GM12872 (cell line): Measurements from ENCODE around the gene INAVA.

Experiments
- TF ChIP-seq, protein P1 (sequence below): IDR thresholded peaks from 3 replicates; pipeline ENCODE4 v1.5.1; 2011; ENCODE audit warnings: low read depth, mild to moderate bottlenecking, low read length, moderate library complexity; ENCODE audit not compliant: insufficient read depth

INAVA gene

DNA sequence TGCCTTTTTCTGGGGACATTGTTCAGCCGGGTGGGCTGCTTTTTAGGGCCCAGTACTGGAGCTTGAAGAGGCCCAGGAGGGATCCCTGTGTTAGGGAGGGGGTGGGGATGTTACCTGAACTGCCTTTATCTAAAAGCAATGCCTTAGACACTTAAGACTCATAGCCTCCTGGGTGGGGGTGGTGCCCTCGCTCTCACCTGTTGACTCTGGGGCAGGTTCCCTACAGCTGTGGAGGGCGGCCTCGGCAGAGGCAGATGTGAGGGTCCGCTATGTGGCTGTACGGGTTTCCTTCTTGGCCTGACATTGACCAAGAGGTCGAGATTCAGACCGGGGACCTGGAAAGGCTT is 716 bp downstream of the INAVA start:
- TF ChIP-seq, protein P1, sequence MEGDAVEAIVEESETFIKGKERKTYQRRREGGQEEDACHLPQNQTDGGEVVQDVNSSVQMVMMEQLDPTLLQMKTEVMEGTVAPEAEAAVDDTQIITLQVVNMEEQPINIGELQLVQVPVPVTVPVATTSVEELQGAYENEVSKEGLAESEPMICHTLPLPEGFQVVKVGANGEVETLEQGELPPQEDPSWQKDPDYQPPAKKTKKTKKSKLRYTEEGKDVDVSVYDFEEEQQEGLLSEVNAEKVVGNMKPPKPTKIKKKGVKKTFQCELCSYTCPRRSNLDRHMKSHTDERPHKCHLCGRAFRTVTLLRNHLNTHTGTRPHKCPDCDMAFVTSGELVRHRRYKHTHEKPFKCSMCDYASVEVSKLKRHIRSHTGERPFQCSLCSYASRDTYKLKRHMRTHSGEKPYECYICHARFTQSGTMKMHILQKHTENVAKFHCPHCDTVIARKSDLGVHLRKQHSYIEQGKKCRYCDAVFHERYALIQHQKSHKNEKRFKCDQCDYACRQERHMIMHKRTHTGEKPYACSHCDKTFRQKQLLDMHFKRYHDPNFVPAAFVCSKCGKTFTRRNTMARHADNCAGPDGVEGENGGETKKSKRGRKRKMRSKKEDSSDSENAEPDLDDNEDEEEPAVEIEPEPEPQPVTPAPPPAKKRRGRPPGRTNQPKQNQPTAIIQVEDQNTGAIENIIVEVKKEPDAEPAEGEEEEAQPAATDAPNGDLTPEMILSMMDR: no peak

DNA sequence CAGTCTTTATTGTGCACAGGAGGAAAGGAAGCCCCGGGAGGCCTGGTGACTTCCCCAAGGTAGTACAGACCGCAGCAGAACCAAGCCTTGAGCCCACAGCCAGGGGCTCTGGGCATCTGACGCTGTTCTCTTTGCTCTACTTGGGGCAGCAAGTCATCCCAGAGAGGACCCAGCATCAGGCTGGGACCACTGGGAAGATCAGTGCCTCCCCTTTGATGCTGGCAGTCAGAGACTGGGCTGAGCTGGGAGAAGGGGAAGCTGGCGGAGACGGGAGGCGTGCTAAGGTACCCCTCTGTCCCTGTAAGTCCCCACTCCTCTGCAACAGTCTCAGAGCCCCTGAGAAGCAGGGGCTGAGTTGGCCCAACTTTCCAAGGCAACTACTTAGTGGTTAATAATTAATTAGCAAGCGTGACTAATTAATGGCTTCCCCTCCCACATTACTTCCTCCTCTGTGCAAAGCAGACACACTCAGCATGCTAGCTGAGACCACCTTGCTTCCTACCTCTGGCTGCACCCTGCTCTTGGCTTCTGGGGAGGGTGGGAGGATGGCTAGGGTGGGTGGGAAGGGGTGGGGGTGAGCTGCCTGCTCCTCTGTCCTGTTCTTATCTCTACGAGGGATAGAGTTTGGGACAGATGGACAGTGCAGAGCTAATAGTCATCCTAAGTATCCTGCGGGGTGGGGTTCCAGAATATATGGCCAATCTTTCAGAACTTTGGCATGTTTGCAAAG is 1.3 kb downstream of the INAVA start:
- TF ChIP-seq, protein P1: no peak

DNA sequence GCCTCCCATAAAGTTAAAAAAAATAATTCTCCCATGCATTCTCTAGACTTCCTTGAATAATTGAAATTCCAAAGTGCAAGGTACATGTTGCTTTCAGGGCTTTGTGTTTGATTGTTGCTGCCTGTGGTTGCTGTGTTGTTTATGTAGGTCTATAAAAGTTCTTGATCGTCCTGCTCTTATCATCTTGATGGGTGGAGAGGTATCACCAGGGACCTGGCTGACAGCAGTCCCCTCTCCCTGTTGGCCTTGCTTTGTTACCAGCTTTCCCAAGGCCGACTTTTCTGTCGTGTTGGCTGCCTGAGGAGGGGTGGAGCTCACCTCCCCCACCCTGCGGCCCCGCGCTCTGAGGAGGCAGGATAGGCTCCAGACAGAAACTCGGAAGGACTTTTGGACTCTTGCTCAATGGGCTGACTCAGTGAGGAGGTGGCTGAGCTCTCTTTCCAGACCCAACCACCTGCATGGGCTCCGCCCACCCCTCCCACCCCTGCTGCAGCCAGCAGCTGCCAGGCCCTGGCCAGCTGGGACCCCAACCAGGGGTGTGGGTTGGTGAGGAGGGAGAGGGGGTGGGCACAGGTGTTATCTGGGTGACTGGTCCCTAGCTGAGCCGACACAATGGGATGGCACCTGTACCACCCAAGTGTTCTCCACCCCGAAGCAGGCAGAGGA is 2.0 kb downstream of the INAVA start:
- TF ChIP-seq, protein P1: no peak

DNA sequence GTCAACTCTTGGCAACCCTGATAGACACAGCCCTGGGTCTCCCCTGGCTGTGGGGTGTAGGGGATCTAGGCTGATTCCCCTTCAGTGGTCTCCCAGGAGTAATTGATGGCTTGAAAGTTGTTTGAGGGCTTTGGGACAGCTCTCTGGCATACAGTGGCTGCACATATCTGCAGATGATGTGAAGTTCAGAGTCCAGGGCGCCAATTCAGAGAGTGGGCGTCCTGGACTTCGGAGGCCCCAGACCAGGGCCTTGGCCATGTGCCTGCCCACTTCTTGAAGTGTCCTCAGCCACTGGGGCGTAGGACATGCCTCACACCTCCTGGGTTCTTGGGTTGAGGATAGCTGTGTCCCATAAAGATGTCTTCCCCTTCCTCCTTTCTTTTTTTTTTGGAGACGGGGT is 2.6 kb downstream of the INAVA start:
- TF ChIP-seq, protein P1: no peak

DNA sequence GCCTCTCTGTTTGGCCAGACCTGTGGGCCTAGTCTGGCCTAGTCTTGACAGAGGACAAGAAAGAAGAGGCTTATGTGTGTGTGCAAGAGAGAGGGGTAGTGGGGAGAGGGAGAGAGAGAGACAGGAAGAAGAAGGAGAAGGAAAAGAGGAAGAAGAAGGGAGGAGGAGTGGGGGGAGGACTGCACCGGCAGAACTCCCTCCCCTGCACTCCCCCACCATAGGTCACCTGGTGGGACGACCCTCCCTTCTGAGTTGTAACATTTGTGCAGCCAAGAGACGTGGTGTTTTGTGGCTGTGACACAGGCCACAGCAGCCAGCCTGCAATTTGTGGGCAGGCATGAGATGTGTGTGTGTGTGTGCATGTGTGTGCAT is 4.3 kb downstream of the INAVA start:
- TF ChIP-seq, protein P1: no peak

DNA sequence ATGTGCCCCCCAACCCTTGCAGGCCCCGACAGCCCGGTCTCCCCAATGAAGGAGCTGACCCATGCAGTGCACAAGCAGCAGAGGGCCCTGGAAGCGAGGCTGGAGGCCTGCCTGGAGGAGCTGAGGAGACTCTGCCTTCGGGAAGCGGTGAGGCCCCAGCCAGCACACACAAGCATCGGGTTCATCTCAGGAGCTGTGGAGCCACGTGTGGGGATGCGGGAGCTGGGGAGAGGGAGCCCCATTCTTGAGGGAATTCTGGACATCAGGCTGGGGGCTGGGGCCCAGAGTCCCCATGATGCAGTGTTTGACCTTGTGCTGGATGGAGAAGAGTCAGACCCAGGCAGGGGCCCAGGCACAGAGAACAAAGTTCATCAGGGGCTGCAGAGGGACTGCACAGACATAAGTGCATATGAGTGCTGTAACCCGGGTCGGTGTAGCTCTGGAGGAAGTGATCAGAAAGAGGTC is 4.8 kb downstream of the INAVA start:
- TF ChIP-seq, protein P1: no peak

DNA sequence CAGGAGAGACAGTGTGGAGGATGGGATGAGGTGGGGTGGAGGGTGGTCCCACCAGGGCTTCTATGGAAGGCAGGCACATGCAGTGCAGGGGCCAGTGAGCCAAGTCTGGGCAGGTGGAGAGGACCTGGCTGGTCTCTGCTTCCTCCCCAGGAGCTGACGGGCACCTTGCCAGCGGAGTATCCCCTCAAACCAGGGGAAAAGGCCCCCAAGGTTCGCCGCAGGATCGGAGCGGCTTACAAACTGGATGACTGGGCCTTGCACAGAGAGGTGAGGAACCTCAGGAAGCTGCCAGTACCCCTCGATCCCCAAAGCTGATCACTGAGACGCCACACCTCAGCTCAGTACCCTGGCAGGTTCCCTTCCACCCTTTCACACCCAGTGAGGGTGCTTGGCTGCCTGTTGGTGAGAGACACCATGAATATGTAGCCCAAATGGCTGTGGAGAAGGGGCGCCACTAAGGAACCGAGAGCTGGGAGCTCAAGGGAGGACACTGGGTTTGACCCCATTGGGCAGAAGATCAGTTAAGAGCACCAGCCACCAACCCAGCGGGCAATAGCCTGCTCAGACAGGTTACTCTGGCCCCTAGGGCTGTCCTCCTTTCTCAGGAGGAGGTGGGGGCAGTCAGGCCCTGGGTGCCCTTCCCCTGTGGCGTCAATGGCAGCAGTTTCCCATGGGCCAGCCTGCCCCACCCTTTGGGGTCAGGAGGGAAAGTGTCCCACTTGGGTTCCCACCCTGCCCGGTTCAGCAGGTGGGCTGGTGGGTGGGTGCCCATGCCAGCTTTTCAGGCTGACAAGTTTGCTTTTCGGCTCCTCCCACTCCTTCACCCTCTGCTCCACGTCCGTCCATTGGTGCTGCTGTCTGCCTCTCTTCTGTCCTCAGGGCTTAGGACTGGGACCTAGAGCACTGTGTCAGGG is 5.5 kb downstream of the INAVA start:
- TF ChIP-seq, protein P1: no peak
